Measurements from ENCODE around the gene NBL1.
A peak's percentile ranks its signal among the peaks of the same experiment; 100 is the strongest.

NBL1 gene

GRCh38 chr1:19640363-19641316, 3.5 kb upstream of the NBL1 start:
- H3K79me1 ChIP-seq (replicated peaks; ENCODE audit: low read length, poor library complexity, severe bottlenecking) = peaks cover 2% of the 10 kb centered on the region
- H3K9me3 ChIP-seq (ENCODE audit: control insufficient read depth, low read length) = no peaks in the 10 kb centered on the region
- no peak overlapping the region for H3K4ac ChIP-seq (ENCODE audit: low read depth in 1 of 2, low read length in 2 of 2)
- no peak overlapping the region for H2AFZ ChIP-seq (ENCODE audit: low read depth, low read length)
- peak overlapping the region; percentile 54 for H2BK5ac ChIP-seq (ENCODE audit: low read depth, low read length, poor library complexity, severe bottlenecking)
- H4K8ac ChIP-seq (ENCODE audit: low read length) = no peak overlapping the region
- H3K36me3 ChIP-seq (ENCODE audit: control insufficient read depth in 1 of 2, insufficient read depth in 2 of 2, low read depth in 1 of 2, low read length in 2 of 2) = no peaks in the 10 kb centered on the region
- peak overlapping the region; percentile 92 for H2AK5ac ChIP-seq (ENCODE audit: low read length, severe bottlenecking)
- no peak for DNase-seq
- H4K91ac ChIP-seq (ENCODE audit: low read length) = no peak overlapping the region
- H2BK120ac ChIP-seq (ENCODE audit: low read depth, low read length) = no peak overlapping the region
- H3K4me3 ChIP-seq (ENCODE audit: insufficient read depth in 1 of 2, low read depth in 1 of 2, low read length in 2 of 2) = no peak overlapping the region
- 36% methylated on average over 13 of the region's 14 CpGs for WGBS
- H3K9ac ChIP-seq (ENCODE audit: low read length) = no peak overlapping the region
- peak overlapping the region; percentile 41 for H3K4me2 ChIP-seq (ENCODE audit: low read length, poor library complexity, severe bottlenecking)
- no peak overlapping the region for H3K18ac ChIP-seq (ENCODE audit: low read depth in 1 of 2, low read length in 2 of 2)
- H3K27me3 ChIP-seq (ENCODE audit: control insufficient read depth in 1 of 2, insufficient read depth in 1 of 2, low read length in 2 of 2) = no peaks in the 10 kb centered on the region
- H2BK12ac ChIP-seq (ENCODE audit: low read length in 2 of 2) = peak overlapping the region in 1 of 2 experiments; percentile 47
- H3K4me1 ChIP-seq (ENCODE audit: control insufficient read depth, insufficient read depth, low read depth, low read length) = peaks cover 21% of the 10 kb centered on the region
- H3K23ac ChIP-seq (ENCODE audit: low read length in 2 of 2) = no peak overlapping the region
- H3K27ac ChIP-seq (ENCODE audit: low read length, poor library complexity, severe bottlenecking) = peak overlapping the region; percentile 87
- H3K14ac ChIP-seq (ENCODE audit: low read length in 2 of 2) = peak overlapping the region in 1 of 2 experiments; percentile 26
- no peak overlapping the region for H2BK15ac ChIP-seq (ENCODE audit: low read depth, poor library complexity, severe bottlenecking)

- Histone ChIP-seq H3K23ac (ENCODE audit: low read length in 2 of 2) (no peak overlapping the region), H3K36me3 (ENCODE audit: control insufficient read depth in 1 of 2, insufficient read depth in 2 of 2, low read depth in 1 of 2, low read length in 2 of 2) (peaks cover under 1 to 3% of the 10 kb centered on the region in 2 experiments), H4K91ac (ENCODE audit: low read length) (no peak overlapping the region), H3K27ac (ENCODE audit: low read length, poor library complexity, severe bottlenecking) (no peak overlapping the region), H3K9ac (ENCODE audit: low read length) (peak overlapping the region; percentile 88), H3K4me1 (ENCODE audit: control insufficient read depth, insufficient read depth, low read depth, low read length) (peaks cover 32% of the 10 kb centered on the region), H2AK5ac (ENCODE audit: low read length, severe bottlenecking) (peak overlapping the region; percentile 51), H2BK12ac (ENCODE audit: low read length in 2 of 2) (no peak overlapping the region), H3K18ac (ENCODE audit: low read depth in 1 of 2, low read length in 2 of 2) (no peak overlapping the region), H3K4me3 (ENCODE audit: insufficient read depth in 1 of 2, low read depth in 1 of 2, low read length in 2 of 2) (peak overlapping the region in 1 of 2 experiments; percentile 77), H3K14ac (ENCODE audit: low read length in 2 of 2) (no peak overlapping the region), H3K4me2 (ENCODE audit: low read length, poor library complexity, severe bottlenecking) (peak overlapping the region; percentile 91), H4K8ac (ENCODE audit: low read length) (no peak overlapping the region), H3K4ac (ENCODE audit: low read depth in 1 of 2, low read length in 2 of 2) (no peak overlapping the region), H2BK15ac (ENCODE audit: low read depth, poor library complexity, severe bottlenecking) (no peak overlapping the region), H2BK120ac (ENCODE audit: low read depth, low read length) (no peak overlapping the region), H2BK5ac (ENCODE audit: low read depth, low read length, poor library complexity, severe bottlenecking) (no peak overlapping the region), H3K27me3 (ENCODE audit: control insufficient read depth in 1 of 2, insufficient read depth in 1 of 2, low read length in 2 of 2) (no peaks in the 10 kb centered on the region), H2AFZ (ENCODE audit: low read depth, low read length) (no peak overlapping the region), H3K79me1 (replicated peaks; ENCODE audit: low read length, poor library complexity, severe bottlenecking) (peaks cover 7% of the 10 kb centered on the region), H3K9me3 (ENCODE audit: control insufficient read depth, low read length) (no peaks in the 10 kb centered on the region)
- peak; percentile 37 for DNase-seq
- WGBS = 67% methylated on average over 7 of the region's 7 CpGs
Measured at GRCh38 chr1:19643121-19643520, 990 bp upstream of the NBL1 start.

GRCh38 chr1:19644395-19644680, 227 bp downstream of the NBL1 start:
- no peak for DNase-seq
- no peak overlapping the region for H3K4ac ChIP-seq (ENCODE audit: low read depth in 1 of 2, low read length in 2 of 2)
- H2AK5ac ChIP-seq (ENCODE audit: low read length, severe bottlenecking) = no peak overlapping the region
- H3K9ac ChIP-seq (ENCODE audit: low read length) = peak overlapping the region; percentile 98
- no peaks in the 10 kb centered on the region for H3K27me3 ChIP-seq (ENCODE audit: control insufficient read depth in 1 of 2, insufficient read depth in 1 of 2, low read length in 2 of 2)
- H2BK120ac ChIP-seq (ENCODE audit: low read depth, low read length) = peak overlapping the region; percentile 62
- H4K91ac ChIP-seq (ENCODE audit: low read length) = no peak overlapping the region
- peak overlapping the region; percentile 84 for H3K4me2 ChIP-seq (ENCODE audit: low read length, poor library complexity, severe bottlenecking)
- H2BK12ac ChIP-seq (ENCODE audit: low read length in 2 of 2) = no peak overlapping the region
- H2BK15ac ChIP-seq (ENCODE audit: low read depth, poor library complexity, severe bottlenecking) = no peak overlapping the region
- H3K14ac ChIP-seq (ENCODE audit: low read length in 2 of 2) = no peak overlapping the region
- 2% methylated on average over 11 of the region's 51 CpGs for WGBS
- no peak overlapping the region for H2AFZ ChIP-seq (ENCODE audit: low read depth, low read length)
- peaks cover 3% of the 10 kb centered on the region in 2 experiments for H3K36me3 ChIP-seq (ENCODE audit: control insufficient read depth in 1 of 2, insufficient read depth in 2 of 2, low read depth in 1 of 2, low read length in 2 of 2)
- H3K18ac ChIP-seq (ENCODE audit: low read depth in 1 of 2, low read length in 2 of 2) = peak overlapping the region in 1 of 2 experiments; percentile 41
- peaks cover 33% of the 10 kb centered on the region for H3K4me1 ChIP-seq (ENCODE audit: control insufficient read depth, insufficient read depth, low read depth, low read length)
- H3K23ac ChIP-seq (ENCODE audit: low read length in 2 of 2) = no peak overlapping the region
- H3K9me3 ChIP-seq (ENCODE audit: control insufficient read depth, low read length) = no peaks in the 10 kb centered on the region
- peaks cover 15% of the 10 kb centered on the region for H3K79me1 ChIP-seq (replicated peaks; ENCODE audit: low read length, poor library complexity, severe bottlenecking)
- peak overlapping the region; percentile 76 for H4K8ac ChIP-seq (ENCODE audit: low read length)
- no peak overlapping the region for H3K27ac ChIP-seq (ENCODE audit: low read length, poor library complexity, severe bottlenecking)
- H2BK5ac ChIP-seq (ENCODE audit: low read depth, low read length, poor library complexity, severe bottlenecking) = peak overlapping the region; percentile 25
- H3K4me3 ChIP-seq (ENCODE audit: insufficient read depth in 1 of 2, low read depth in 1 of 2, low read length in 2 of 2) = peak overlapping the region; percentile 64 to 98

- peak overlapping the region; percentile 84 for H3K4me2 ChIP-seq (ENCODE audit: low read length, poor library complexity, severe bottlenecking)
- 2% methylated on average over 61 of the region's 71 CpGs for WGBS
Measured at GRCh38 chr1:19644681-19645410, 735 bp downstream of the NBL1 start.

More at GRCh38 chr1:19644681-19645410, 735 bp downstream of the NBL1 start:
- H2AFZ ChIP-seq (ENCODE audit: low read depth, low read length) = no peak overlapping the region
- peak overlapping the region; percentile 25 for H2BK5ac ChIP-seq (ENCODE audit: low read depth, low read length, poor library complexity, severe bottlenecking)
- peak overlapping the region; percentile 98 for H3K9ac ChIP-seq (ENCODE audit: low read length)
- peak overlapping the region; percentile 1 to 25 for H3K4ac ChIP-seq (ENCODE audit: low read depth in 1 of 2, low read length in 2 of 2)
- H3K9me3 ChIP-seq (ENCODE audit: control insufficient read depth, low read length) = no peaks in the 10 kb centered on the region
- peak overlapping the region; percentile 58 for H4K91ac ChIP-seq (ENCODE audit: low read length)
- peak overlapping the region in 1 of 2 experiments; percentile 0 for H3K14ac ChIP-seq (ENCODE audit: low read length in 2 of 2)
- H3K27ac ChIP-seq (ENCODE audit: low read length, poor library complexity, severe bottlenecking) = peak overlapping the region; percentile 13
- H3K27me3 ChIP-seq (ENCODE audit: control insufficient read depth in 1 of 2, insufficient read depth in 1 of 2, low read length in 2 of 2) = no peaks in the 10 kb centered on the region
- H2BK120ac ChIP-seq (ENCODE audit: low read depth, low read length) = peak overlapping the region; percentile 62
- peak overlapping the region in 1 of 2 experiments; percentile 77 for H3K23ac ChIP-seq (ENCODE audit: low read length in 2 of 2)
- H2BK12ac ChIP-seq (ENCODE audit: low read length in 2 of 2) = no peak overlapping the region
- peaks cover 15% of the 10 kb centered on the region for H3K79me1 ChIP-seq (replicated peaks; ENCODE audit: low read length, poor library complexity, severe bottlenecking)
- H3K36me3 ChIP-seq (ENCODE audit: control insufficient read depth in 1 of 2, insufficient read depth in 2 of 2, low read depth in 1 of 2, low read length in 2 of 2) = peaks cover 3% of the 10 kb centered on the region in 2 experiments
- peak overlapping the region; percentile 64 to 98 for H3K4me3 ChIP-seq (ENCODE audit: insufficient read depth in 1 of 2, low read depth in 1 of 2, low read length in 2 of 2)
- no peak overlapping the region for H2AK5ac ChIP-seq (ENCODE audit: low read length, severe bottlenecking)
- peak overlapping the region; percentile 0 for H2BK15ac ChIP-seq (ENCODE audit: low read depth, poor library complexity, severe bottlenecking)
- peak overlapping the region in 1 of 2 experiments; percentile 41 for H3K18ac ChIP-seq (ENCODE audit: low read depth in 1 of 2, low read length in 2 of 2)
- peak; percentile 31 for DNase-seq
- H4K8ac ChIP-seq (ENCODE audit: low read length) = peak overlapping the region; percentile 76
- peaks cover 33% of the 10 kb centered on the region for H3K4me1 ChIP-seq (ENCODE audit: control insufficient read depth, insufficient read depth, low read depth, low read length)
